HepG2 (cell line): ENCODE results near the gene UTP15. TPM values are rescaled to one million over a fixed set of nuclear protein-coding genes. Genes with fewer than 3 reads are reported as not detected.

Experiments
- EHMT2 ChIP-seq: fragments of 200-600 bp; sonication (generic); IDR thresholded peaks from 2 replicates; pipeline ENCODE4 v1.7.0; 2017; ENCODE audit warnings: antibody characterized with exemption, low read depth, low read length, borderline replicate concordance
- ETV6 ChIP-seq: sonication (generic); formaldehyde crosslinking; conservative IDR thresholded peaks from 2 replicates; pipeline ENCODE4 v1.4.0; 2020; ENCODE audit warnings: missing genetic modification reagents
- HMG20B ChIP-seq: conservative IDR thresholded peaks from 2 replicates; pipeline ENCODE4 v1.6.1; 2016; ENCODE audit warnings: missing genetic modification reagents, missing compliant biosample characterization
- IKZF4 ChIP-seq: sonication (generic); formaldehyde crosslinking; IDR thresholded peaks from 2 replicates; pipeline ENCODE4 v1.5.1; 2020; ENCODE audit warnings: borderline replicate concordance, mild to moderate bottlenecking, low read depth, missing genetic modification reagents; ENCODE audit errors: not compliant biosample characterization
- NAIF1 ChIP-seq: sonication (generic); formaldehyde crosslinking; IDR thresholded peaks from 2 replicates; pipeline ENCODE4 v1.5.0; 2020; ENCODE audit warnings: mild to moderate bottlenecking, missing genetic modification reagents, borderline replicate concordance
- PHF5A ChIP-seq: IDR thresholded peaks from one replicate; pipeline ENCODE4 v1.6.1; 2018; ENCODE audit warnings: low read depth, missing genetic modification reagents; ENCODE audit not compliant: unreplicated experiment
- PITX1 ChIP-seq: sonication (generic); formaldehyde crosslinking; IDR thresholded peaks from 2 replicates; pipeline ENCODE4 v1.5.1; 2020; ENCODE audit warnings: mild to moderate bottlenecking, missing genetic modification reagents
- SALL1 ChIP-seq: sonication (generic); formaldehyde crosslinking; IDR thresholded peaks from 2 replicates; pipeline ENCODE4 v1.8.0; 2022; ENCODE audit warnings: mild to moderate bottlenecking, missing genetic modification reagents
- SMYD3 ChIP-seq: sonication (generic); formaldehyde crosslinking; IDR thresholded peaks from 2 replicates; pipeline ENCODE4 v1.8.1; 2023; ENCODE audit warnings: mild to moderate bottlenecking, missing genetic modification reagents
- TMF1 ChIP-seq: sonication (generic); formaldehyde crosslinking; IDR thresholded peaks from 2 replicates; pipeline ENCODE4 v1.8.1; 2022; ENCODE audit warnings: low read depth, missing genetic modification reagents
- TOPORS ChIP-seq: sonication (generic); formaldehyde crosslinking; IDR thresholded peaks from 2 replicates; pipeline ENCODE4 v1.8.0; 2023; ENCODE audit warnings: mild to moderate bottlenecking, missing genetic modification reagents
- YY1 ChIP-seq: IDR thresholded peaks from 2 replicates; pipeline ENCODE4 v1.6.1; 2011; ENCODE audit warnings: low read length, low read depth, moderate library complexity, mild to moderate bottlenecking; ENCODE audit not compliant: insufficient read depth, insufficient replicate concordance
- ZNF256 ChIP-seq: sonication (generic); formaldehyde crosslinking; conservative IDR thresholded peaks from 2 replicates; pipeline ENCODE4 v1.4.0; 2020; ENCODE audit warnings: missing genetic modification reagents
- ZNF83 ChIP-seq: sonication (generic); formaldehyde crosslinking; IDR thresholded peaks from 2 replicates; pipeline ENCODE4 v1.4.0; 2020; ENCODE audit warnings: missing genetic modification reagents, mild to moderate bottlenecking, borderline replicate concordance
- polyA plus RNA-seq, 8 experiments: library from polyadenylated mRNA; depleted of rRNA in 3 of 8; stranded (reverse) in 7 of 8; unstranded in 1 of 8; fragments of >200 nt; fragmentation: Illumina TruSeq in 4 of 8; extraction: Trizol in 4 of 8; gene quantifications; 2 replicates each; pipeline versions ENCODE4 v1.2.1 to v1.2.3, GENCODE V29; 2011 to 2016; ENCODE audit warnings: low read depth in 4 of 8, missing spikeins in 1 of 8, mixed read lengths in 1 of 8; ENCODE audit not compliant: insufficient read depth in 1 of 8
- total RNA-seq, 5 experiments: library from RNA; depleted of rRNA; stranded (reverse); fragments of >200 nt; fragmentation: Illumina TruSeq; extraction: Trizol; gene quantifications; 2 replicates each; pipeline ENCODE4 v1.2.3, GENCODE V29; 2016; ENCODE audit warnings: low read depth in 1 of 5
- TF ChIP-seq, protein P1 (sequence below): sonication (generic); formaldehyde crosslinking; IDR thresholded peaks from 2 replicates; pipeline ENCODE4 v1.4.0; 2020; ENCODE audit warnings: mild to moderate bottlenecking, missing genetic modification reagents, borderline replicate concordance
- TF ChIP-seq, protein P2 (sequence below), 2 experiments: sonication (generic) in 1 of 2; formaldehyde crosslinking in 1 of 2; IDR thresholded peaks; 2 replicates each; pipeline versions ENCODE4 v1.6.1 to v1.9.0; 2014 to 2022; ENCODE audit warnings: antibody characterized with exemption in 1 of 2, borderline replicate concordance in 1 of 2, inconsistent platforms in 1 of 2, low read depth in 1 of 2, missing genetic modification reagents in 1 of 2
- TF ChIP-seq, protein P3 (sequence below): sonication (generic); formaldehyde crosslinking; IDR thresholded peaks from 2 replicates; pipeline ENCODE4 v1.4.0; 2020; ENCODE audit warnings: missing genetic modification reagents

The UTP15 gene
- total and polyA plus RNA-seq, 2 of the 13 experiments (the other 11 are each of a cell fraction or from before 2014, with no cell fraction given) = 7.3 to 35.8 TPM

DNA sequence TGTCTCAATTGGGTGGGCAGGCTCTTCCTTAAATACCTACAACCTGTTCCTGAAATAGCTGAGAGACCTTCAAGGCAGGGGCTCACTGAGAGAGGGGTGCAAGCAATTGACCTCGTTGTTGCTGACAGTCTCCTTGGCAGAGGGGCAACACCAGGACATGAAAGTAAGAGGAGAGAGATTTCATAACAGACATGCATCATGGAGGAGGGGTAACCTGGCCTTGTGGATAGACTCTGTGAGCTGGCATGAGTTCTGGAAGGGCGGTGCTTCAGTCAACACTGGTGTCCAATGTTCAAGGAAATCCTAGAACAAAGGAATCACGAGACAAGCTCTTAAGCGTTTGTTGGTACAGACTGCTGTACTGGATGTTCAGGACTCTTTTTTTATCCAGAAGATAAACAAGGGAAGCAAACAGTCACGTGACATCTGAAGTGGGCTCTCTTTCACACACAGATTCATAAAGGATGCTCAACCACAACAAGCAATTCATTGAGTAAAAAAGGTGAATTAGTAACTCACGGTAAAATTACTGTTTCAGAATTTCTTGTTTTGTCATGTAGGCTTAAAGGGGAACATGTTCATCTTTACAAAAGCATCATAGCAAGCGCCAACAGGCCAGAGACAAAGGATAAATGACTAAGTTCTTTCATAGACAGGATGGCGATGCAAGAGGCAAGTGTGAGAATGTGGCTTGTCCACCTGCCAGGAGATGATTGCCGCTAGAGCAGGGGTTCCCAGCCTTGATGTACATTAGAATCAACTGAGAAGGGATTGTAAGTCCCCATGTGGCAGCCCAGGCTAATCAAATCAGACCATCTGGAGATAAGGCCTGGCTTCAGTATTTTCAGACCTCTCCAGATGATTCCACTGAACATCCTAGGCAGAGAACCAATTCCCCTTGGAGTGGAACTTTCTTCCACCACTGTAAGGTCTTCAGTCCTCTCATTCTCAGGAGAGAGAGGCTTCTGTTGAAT is 20.8 kb upstream of the UTP15 start (continued):
- TF ChIP-seq EHMT2 = peak; percentile 50; the same call in 1 of the 2 replicates
- peak; percentile 84; the same call in 1 of the 2 replicates for TF ChIP-seq SMYD3 (CRISPR knock-in tag)
- TF ChIP-seq YY1 = no peak
- TF ChIP-seq ZNF256 (CRISPR knock-in tag) = no peak
- TF ChIP-seq SALL1 (CRISPR knock-in tag) = peak; percentile 95
- TF ChIP-seq PHF5A = peak; percentile 93
- no peak for TF ChIP-seq ETV6 (CRISPR knock-in tag)
- TF ChIP-seq, protein P1, sequence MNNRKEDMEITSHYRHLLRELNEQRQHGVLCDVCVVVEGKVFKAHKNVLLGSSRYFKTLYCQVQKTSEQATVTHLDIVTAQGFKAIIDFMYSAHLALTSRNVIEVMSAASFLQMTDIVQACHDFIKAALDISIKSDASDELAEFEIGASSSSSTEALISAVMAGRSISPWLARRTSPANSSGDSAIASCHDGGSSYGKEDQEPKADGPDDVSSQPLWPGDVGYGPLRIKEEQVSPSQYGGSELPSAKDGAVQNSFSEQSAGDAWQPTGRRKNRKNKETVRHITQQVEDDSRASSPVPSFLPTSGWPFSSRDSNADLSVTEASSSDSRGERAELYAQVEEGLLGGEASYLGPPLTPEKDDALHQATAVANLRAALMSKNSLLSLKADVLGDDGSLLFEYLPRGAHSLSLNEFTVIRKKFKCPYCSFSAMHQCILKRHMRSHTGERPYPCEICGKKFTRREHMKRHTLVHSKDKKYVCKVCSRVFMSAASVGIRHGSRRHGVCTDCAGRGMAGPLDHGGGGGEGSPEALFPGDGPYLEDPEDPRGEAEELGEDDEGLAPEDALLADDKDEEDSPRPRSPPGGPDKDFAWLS (CRISPR knock-in tag) = no peak
- peak; percentile 60; the same call in 1 of the 2 replicates for TF ChIP-seq TOPORS (CRISPR knock-in tag)
- TF ChIP-seq HMG20B (CRISPR knock-in tag) = peak; percentile 63
- TF ChIP-seq TMF1 (CRISPR knock-in tag) = peak; percentile 55; the same call in 1 of the 2 replicates
- no peak for TF ChIP-seq IKZF4 (CRISPR knock-in tag)
- TF ChIP-seq PITX1 = peak; percentile 96
- TF ChIP-seq, protein P2, sequence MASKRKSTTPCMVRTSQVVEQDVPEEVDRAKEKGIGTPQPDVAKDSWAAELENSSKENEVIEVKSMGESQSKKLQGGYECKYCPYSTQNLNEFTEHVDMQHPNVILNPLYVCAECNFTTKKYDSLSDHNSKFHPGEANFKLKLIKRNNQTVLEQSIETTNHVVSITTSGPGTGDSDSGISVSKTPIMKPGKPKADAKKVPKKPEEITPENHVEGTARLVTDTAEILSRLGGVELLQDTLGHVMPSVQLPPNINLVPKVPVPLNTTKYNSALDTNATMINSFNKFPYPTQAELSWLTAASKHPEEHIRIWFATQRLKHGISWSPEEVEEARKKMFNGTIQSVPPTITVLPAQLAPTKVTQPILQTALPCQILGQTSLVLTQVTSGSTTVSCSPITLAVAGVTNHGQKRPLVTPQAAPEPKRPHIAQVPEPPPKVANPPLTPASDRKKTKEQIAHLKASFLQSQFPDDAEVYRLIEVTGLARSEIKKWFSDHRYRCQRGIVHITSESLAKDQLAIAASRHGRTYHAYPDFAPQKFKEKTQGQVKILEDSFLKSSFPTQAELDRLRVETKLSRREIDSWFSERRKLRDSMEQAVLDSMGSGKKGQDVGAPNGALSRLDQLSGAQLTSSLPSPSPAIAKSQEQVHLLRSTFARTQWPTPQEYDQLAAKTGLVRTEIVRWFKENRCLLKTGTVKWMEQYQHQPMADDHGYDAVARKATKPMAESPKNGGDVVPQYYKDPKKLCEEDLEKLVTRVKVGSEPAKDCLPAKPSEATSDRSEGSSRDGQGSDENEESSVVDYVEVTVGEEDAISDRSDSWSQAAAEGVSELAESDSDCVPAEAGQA (IDR thresholded peaks at IDR 0.05; ENCODE audit: low read depth) = no peak
- TF ChIP-seq, protein P2 (CRISPR knock-in tag; IDR thresholded peaks at IDR 0.05; ENCODE audit: borderline replicate concordance) = no peak
- no peak for TF ChIP-seq NAIF1 (CRISPR knock-in tag)
- TF ChIP-seq, protein P3, sequence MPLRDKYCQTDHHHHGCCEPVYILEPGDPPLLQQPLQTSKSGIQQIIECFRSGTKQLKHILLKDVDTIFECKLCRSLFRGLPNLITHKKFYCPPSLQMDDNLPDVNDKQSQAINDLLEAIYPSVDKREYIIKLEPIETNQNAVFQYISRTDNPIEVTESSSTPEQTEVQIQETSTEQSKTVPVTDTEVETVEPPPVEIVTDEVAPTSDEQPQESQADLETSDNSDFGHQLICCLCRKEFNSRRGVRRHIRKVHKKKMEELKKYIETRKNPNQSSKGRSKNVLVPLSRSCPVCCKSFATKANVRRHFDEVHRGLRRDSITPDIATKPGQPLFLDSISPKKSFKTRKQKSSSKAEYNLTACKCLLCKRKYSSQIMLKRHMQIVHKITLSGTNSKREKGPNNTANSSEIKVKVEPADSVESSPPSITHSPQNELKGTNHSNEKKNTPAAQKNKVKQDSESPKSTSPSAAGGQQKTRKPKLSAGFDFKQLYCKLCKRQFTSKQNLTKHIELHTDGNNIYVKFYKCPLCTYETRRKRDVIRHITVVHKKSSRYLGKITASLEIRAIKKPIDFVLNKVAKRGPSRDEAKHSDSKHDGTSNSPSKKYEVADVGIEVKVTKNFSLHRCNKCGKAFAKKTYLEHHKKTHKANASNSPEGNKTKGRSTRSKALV (CRISPR knock-in tag) = 0 out of 2 replicates have a peak, but pooled peaks have one; percentile 29
- no peak for TF ChIP-seq ZNF83 (CRISPR knock-in tag)
